ENCODE results near the gene LGALS3.

DNA sequence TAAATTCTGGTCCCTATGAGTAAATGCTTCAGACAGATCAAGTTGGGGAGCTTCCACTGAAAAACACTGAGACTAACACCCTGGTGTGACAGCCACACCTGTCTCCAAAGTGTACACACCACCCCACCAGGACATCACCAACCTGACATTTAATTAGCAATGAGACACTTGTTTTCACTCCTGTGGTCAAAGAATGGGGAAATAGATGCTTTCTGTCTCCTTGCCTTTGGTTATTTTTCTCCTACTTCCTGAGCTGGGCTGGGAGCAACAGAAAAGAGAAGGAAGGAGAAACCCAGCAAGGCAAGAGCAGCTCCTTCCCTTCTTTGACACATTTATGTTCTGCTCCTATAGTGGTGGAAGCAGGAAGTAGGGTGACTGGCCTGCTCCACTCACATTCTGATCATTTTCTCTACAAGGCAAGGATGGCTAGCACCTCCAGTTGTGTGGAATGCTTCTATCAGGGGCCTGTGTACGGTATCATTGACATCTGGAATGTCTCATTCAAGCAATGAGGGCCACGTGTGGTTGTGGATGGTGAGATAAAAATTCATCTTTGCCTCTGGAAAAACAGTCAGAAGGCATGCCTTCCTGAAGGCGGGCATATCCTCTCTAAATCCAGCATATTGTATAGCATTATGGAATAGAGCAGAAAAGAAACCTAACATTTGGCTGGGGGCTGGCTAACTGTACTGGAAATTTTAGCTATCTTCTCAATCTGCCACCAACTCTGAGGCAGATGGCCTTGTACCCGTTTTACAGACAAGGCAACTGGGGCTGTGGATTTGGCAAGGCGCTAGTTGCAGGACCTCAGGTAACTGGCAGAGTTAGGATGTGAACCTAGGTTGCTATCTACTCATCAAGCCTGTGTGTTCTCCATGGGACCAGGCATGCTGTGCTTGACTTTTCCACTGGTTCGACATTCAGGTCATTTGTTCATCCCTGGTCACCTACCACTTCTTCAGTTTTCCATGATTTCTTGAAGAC lies 24.8 kb upstream of the LGALS3 start:
- TF ChIP-seq, protein P1, sequence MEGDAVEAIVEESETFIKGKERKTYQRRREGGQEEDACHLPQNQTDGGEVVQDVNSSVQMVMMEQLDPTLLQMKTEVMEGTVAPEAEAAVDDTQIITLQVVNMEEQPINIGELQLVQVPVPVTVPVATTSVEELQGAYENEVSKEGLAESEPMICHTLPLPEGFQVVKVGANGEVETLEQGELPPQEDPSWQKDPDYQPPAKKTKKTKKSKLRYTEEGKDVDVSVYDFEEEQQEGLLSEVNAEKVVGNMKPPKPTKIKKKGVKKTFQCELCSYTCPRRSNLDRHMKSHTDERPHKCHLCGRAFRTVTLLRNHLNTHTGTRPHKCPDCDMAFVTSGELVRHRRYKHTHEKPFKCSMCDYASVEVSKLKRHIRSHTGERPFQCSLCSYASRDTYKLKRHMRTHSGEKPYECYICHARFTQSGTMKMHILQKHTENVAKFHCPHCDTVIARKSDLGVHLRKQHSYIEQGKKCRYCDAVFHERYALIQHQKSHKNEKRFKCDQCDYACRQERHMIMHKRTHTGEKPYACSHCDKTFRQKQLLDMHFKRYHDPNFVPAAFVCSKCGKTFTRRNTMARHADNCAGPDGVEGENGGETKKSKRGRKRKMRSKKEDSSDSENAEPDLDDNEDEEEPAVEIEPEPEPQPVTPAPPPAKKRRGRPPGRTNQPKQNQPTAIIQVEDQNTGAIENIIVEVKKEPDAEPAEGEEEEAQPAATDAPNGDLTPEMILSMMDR (IDR thresholded peaks at IDR 0.05) = no peak
- TF ChIP-seq POLR2A (IDR thresholded peaks at IDR 0.05) = no peak
